ENCODE data around the gene ZBTB32. TPM values are rescaled to one million over a fixed set of nuclear protein-coding genes. Genes with fewer than 3 reads are reported as not detected.

The ZBTB32 gene
- total and polyA plus RNA-seq, 2 of the 8 experiments (the other 6 are each of a cell fraction or from before 2014, with no cell fraction given), result 0.11 to 0.50 TPM

GRCh38 chr19:35745328-35746086 lies 41.1 kb downstream of the ZBTB32 start, which contains the start of the genes PSENEN and U2AF1L4 (continued):
- TF ChIP-seq RXRA (IDR thresholded peaks at IDR 0.05; ENCODE audit: insufficient read depth, low read depth, low read length), result no peak
- TF ChIP-seq TAF7 (optimal IDR thresholded peaks at IDR 0.05; ENCODE audit: borderline replicate concordance, low read depth, low read length), result no peak
- peak; percentile 88 for TF ChIP-seq SAP30 (IDR thresholded peaks at IDR 0.05; ENCODE audit: insufficient read depth, insufficient replicate concordance, low read length)
- TF ChIP-seq GABPA (IDR thresholded peaks at IDR 0.05; ENCODE audit: borderline replicate concordance, insufficient read depth, low read length), result peak; percentile 88; the same call in 1 of the 2 replicates
- no peak for TF ChIP-seq TCF12 (IDR thresholded peaks at IDR 0.05; ENCODE audit: low read depth, low read length)
- no peak for TF ChIP-seq GTF2F1 (IDR thresholded peaks at IDR 0.05; ENCODE audit: borderline replicate concordance, low read depth, low read length)
- TF ChIP-seq EP300 (IDR thresholded peaks at IDR 0.05; ENCODE audit: borderline replicate concordance in 1 of 2, low read depth in 2 of 2, low read length in 2 of 2), result no peak
- TF ChIP-seq POU5F1 (IDR thresholded peaks at IDR 0.05; ENCODE audit: low read depth, low read length), result no peak
- no peak for TF ChIP-seq KDM4A (IDR thresholded peaks at IDR 0.05; ENCODE audit: low read depth, low read length, severe bottlenecking)
- TF ChIP-seq YY1 (IDR thresholded peaks at IDR 0.05; ENCODE audit: low read depth, low read length), result peak; percentile 86; the same call in 1 of the 2 replicates
- no peak for TF ChIP-seq USF2 (IDR thresholded peaks at IDR 0.05; ENCODE audit: low read length)
- TF ChIP-seq HDAC2 (IDR thresholded peaks at IDR 0.05; ENCODE audit: borderline replicate concordance in 1 of 2, low read depth in 2 of 2, low read length in 2 of 2), result no peak
- no peak for TF ChIP-seq KDM1A (IDR thresholded peaks at IDR 0.05; ENCODE audit: borderline replicate concordance, low read length)
- peak in 1 of 2 experiments; percentile 82; a peak in 2 of 4 replicates for TF ChIP-seq SIN3A (conservative IDR thresholded peaks at IDR 0.05 in 1 of 2, IDR thresholded peaks at IDR 0.05 in 1 of 2; ENCODE audit: low read depth in 1 of 2, low read length in 2 of 2)
- TF ChIP-seq TAF1 (IDR thresholded peaks at IDR 0.05; ENCODE audit: low read depth, low read length), result peak; percentile 67; the same call in 1 of the 2 replicates
- peak; percentile 17; the same call in 1 of the 2 replicates for TF ChIP-seq JUND (IDR thresholded peaks at IDR 0.05; ENCODE audit: low read length)
- TF ChIP-seq SP1 (IDR thresholded peaks at IDR 0.05; ENCODE audit: low read depth, low read length), result no peak
- no peak for TF ChIP-seq TEAD4 (IDR thresholded peaks at IDR 0.05; ENCODE audit: low read depth, low read length)
- peak; percentile 91 for TF ChIP-seq NRF1 (IDR thresholded peaks at IDR 0.05; ENCODE audit: low read depth, low read length)
- no peak for TF ChIP-seq BRCA1 (IDR thresholded peaks at IDR 0.05; ENCODE audit: low read depth, low read length)
- TF ChIP-seq CBX5 (IDR thresholded peaks at IDR 0.05; ENCODE audit: low read depth, low read length), result no peak
